ENCODE measurements around the gene CTNNA1. TPM values are rescaled to one million over a fixed set of nuclear protein-coding genes. Genes with fewer than 3 reads are reported as not detected.
A peak's percentile ranks its signal among the peaks of the same experiment; 100 is the strongest.
"Not testable (repeated sequence)": the region's sequence is repeated elsewhere in the genome, so short reads cannot be mapped to it uniquely, and the experiment has no call there.

Gene CTNNA1, protein sequence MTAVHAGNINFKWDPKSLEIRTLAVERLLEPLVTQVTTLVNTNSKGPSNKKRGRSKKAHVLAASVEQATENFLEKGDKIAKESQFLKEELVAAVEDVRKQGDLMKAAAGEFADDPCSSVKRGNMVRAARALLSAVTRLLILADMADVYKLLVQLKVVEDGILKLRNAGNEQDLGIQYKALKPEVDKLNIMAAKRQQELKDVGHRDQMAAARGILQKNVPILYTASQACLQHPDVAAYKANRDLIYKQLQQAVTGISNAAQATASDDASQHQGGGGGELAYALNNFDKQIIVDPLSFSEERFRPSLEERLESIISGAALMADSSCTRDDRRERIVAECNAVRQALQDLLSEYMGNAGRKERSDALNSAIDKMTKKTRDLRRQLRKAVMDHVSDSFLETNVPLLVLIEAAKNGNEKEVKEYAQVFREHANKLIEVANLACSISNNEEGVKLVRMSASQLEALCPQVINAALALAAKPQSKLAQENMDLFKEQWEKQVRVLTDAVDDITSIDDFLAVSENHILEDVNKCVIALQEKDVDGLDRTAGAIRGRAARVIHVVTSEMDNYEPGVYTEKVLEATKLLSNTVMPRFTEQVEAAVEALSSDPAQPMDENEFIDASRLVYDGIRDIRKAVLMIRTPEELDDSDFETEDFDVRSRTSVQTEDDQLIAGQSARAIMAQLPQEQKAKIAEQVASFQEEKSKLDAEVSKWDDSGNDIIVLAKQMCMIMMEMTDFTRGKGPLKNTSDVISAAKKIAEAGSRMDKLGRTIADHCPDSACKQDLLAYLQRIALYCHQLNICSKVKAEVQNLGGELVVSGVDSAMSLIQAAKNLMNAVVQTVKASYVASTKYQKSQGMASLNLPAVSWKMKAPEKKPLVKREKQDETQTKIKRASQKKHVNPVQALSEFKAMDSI
- total RNA-seq = 331 and 392 TPM in 2 replicates

DNA sequence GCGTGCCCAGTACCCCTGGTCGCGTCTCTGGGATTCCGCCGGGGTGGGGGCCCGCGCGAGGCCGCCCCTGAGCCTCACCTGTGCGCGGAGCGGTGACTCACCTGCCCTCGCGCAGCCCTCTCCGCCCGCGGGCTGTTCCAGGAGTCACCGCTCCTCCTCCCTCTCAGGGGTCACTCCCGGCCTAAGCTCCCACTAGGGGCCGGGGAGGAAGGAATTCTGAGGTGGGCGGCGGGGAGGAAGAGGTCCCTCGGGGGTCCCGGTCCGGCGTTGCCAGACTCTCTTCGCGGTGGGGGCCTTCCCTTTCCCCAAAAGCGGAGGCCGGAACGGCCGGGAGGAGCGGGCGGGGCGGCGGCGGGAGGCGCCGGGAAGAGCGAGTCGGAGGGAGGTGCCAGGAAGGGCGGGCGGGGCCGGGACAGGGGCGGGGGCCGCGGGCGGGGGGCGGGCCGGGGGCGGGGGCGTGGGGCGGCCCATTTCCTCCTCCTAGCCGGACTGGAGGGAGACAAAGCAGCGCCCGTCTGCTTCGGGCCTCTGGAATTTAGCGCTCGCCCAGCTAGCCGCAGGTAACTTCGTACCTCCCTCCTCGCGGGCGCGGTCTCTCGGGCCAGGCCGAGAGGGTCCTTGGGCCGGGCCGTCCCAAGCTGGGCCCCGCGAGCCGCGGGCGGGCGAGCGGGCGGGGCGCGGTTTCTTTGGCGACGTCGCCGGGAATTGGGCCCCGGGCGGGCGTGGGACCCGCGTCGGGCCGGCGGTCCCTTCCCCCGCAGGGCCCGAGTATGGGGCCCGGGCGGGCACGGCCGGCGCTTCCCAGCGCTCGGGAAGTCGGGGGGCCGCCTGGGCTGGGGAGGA, at the start of gene CTNNA1:
TSS of gene CTNNA1 (plus strand) at position 475 of the 843 bp plus-strand sequence. CDS start 28,500 bp downstream, outside the sequence.
- no peak for DNase-seq (ENCODE audit: low read depth)

DNA sequence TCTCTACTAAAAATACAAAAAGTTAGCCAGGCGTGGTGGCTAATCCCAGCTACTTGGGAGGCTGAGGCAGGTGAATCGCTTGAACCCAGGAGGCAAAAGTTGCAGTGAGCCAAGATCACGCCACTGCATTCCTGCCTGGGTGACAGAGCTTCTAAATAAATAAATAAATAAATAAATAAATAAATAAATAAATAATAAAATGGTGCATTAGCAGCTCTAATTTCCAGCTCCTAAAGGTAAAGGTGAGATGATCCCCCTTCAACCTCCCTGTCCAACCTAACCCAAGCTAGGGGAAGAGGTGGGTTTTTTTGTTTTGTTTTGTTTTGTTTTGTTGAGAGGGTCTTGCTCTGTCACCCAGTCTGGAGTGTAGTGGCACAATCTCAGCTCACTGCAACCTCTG, 49.4 kb upstream of the CTNNA1 start:
- not testable (repeated sequence) for H3K4me3 ChIP-seq (ENCODE audit: low read depth, low read length); DNase-seq (ENCODE audit: low read depth)

More for the DNA sequence above, at the start of gene CTNNA1:
- TF ChIP-seq, protein P1, sequence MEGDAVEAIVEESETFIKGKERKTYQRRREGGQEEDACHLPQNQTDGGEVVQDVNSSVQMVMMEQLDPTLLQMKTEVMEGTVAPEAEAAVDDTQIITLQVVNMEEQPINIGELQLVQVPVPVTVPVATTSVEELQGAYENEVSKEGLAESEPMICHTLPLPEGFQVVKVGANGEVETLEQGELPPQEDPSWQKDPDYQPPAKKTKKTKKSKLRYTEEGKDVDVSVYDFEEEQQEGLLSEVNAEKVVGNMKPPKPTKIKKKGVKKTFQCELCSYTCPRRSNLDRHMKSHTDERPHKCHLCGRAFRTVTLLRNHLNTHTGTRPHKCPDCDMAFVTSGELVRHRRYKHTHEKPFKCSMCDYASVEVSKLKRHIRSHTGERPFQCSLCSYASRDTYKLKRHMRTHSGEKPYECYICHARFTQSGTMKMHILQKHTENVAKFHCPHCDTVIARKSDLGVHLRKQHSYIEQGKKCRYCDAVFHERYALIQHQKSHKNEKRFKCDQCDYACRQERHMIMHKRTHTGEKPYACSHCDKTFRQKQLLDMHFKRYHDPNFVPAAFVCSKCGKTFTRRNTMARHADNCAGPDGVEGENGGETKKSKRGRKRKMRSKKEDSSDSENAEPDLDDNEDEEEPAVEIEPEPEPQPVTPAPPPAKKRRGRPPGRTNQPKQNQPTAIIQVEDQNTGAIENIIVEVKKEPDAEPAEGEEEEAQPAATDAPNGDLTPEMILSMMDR (conservative IDR thresholded peaks at IDR 0.05; ENCODE audit: low read depth, low read length) = no peak
- H3K4me3 ChIP-seq (ENCODE audit: low read depth, low read length) = peak within 1 kb of the TSS; percentile 96

DNA sequence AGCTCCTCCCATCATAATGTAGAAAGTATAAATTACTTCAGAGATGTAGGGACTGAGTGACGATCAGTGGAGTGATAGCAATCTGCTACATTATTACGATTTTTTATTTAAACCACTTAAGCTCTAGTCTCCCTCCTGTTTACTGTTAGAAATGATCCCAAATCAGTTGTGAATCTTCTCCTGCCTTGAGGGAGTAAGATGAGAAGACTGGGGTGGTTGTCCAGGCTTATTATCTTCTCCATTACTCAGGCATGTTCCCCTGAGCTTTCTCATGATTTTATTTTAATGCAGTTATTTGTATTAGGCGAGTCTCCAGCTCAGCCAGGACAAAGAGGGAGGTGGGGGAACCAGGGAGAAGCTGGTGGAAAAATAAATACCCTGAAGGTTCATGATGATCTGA, 48.2 kb upstream of the CTNNA1 start:
- DNase-seq (ENCODE audit: low read depth) = no peak
- TF ChIP-seq, protein P1 (conservative IDR thresholded peaks at IDR 0.05; ENCODE audit: low read depth, low read length) = no peak
- no peak overlapping the region for H3K4me3 ChIP-seq (ENCODE audit: low read depth, low read length)

DNA sequence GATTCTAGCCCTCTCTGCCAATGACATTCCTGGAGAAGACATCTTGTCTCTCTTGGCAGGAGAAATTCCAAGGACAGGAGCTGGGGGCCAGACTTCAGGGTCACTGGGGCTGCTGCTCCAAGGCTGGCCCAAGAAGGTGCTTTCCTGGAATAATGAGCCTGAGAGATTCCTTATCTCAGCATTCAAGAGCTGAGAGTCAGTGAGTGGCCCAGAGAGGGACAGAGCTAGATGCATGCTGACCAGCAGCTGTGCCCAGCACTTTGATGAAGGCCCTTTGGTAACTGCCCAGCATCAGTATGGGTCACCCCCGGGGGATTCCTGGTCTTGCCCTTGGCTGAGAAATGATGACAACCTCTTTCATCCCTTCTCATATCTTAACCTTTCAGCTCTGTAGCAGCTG, 47.7 kb upstream of the CTNNA1 start:
- H3K4me3 ChIP-seq (ENCODE audit: low read depth, low read length) = no peak overlapping the region
- TF ChIP-seq, protein P1 (conservative IDR thresholded peaks at IDR 0.05; ENCODE audit: low read depth, low read length) = no peak
- no peak for DNase-seq (ENCODE audit: low read depth)

DNA sequence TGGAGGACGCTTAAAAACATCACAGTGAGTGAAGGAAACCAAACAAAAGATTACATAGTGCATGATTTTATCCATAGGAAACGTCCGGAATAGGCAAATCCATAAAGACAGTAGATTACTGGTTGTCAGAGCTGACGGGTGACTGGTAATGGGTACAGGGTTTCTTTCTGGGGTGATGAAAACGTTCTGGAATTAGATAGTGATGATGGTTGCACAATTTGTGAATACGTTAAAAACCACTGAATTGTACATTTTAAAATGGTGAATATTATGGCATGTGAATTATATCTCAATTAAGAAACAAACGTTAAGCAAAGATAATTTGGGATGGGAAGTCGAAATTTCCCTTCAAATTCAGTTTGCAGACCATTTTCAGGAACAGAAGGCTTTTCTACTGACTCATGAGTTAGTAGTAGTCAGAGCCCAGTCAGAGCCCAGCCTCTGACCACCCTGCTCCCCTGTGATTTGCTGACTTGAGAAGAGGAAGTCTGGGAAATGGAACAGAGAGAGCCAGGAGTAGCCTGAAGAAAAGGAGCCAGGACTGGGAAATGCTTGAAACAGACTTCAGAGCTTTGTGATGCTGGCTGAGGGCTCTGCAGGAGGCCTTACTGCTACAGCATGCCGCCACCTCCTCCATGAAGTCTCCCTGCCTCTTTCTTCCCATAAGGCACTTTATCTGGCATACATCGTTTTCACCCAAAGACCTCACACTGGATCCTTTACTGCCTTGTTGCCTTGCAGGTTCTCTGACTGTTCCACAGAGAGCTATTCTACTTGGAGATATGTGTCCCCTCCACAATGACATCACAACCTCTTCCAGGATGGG, 46.4 kb upstream of the CTNNA1 start:
- no peak for DNase-seq (ENCODE audit: low read depth)
- H3K4me3 ChIP-seq (ENCODE audit: low read depth, low read length) = no peak overlapping the region
- TF ChIP-seq, protein P1 (conservative IDR thresholded peaks at IDR 0.05; ENCODE audit: low read depth, low read length) = no peak

DNA sequence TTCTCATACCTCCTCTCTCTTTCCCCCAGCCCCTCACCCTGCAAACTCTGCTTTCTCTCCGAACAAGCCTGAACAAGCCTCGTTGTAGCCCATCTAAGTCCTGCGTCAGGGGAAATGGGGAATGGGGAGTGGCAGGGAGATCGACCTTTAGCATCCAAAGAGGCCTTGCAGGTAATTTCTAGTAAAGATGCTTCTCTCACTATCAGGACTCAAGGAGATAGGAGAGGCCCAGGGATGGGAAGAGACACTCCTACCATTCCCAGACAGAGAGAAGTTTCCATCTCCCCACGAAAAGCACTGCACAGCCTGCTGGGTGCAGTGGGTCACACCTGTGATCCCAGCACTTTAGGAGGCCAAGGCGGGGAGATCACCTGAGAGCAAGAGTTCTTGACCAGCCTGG, 44.4 kb upstream of the CTNNA1 start:
- TF ChIP-seq, protein P1 (conservative IDR thresholded peaks at IDR 0.05; ENCODE audit: low read depth, low read length) = no peak
- H3K4me3 ChIP-seq (ENCODE audit: low read depth, low read length) = no peak overlapping the region
- no peak for DNase-seq (ENCODE audit: low read depth)

All from epithelial cell of proximal tubule (primary cell).